Testis (tissue), 2 donors: ENCODE data around the gene STRAP.

Experiments used
- CTCF ChIP-seq, 3 experiments: fragments of 450-650 bp in 2 of 3; fragments of 200-600 bp in 1 of 3; sonication (generic) in 1 of 3; IDR thresholded peaks; one replicate each; pipeline ENCODE4 v1.5.1; 2016 to 2019; ENCODE audit warnings: antibody characterized with exemption in 3 of 3, mild to moderate bottlenecking in 2 of 3, moderate library complexity in 1 of 3
- POLR2A ChIP-seq: fragments of 450-650 bp; IDR thresholded peaks from one replicate; pipeline ENCODE4 v1.6.1; 2017; ENCODE audit warnings: antibody characterized with exemption, mild to moderate bottlenecking, moderate library complexity

- TF ChIP-seq CTCF (IDR thresholded peaks at IDR 0.05) (no peak), POLR2A (no peak)
Measured at GRCh38 chr12:15862840-15863239, 19.3 kb upstream of the STRAP start.
